ENCODE measurements around the gene CMPK1. TPM values are rescaled to one million over a fixed set of nuclear protein-coding genes. Genes with fewer than 3 reads are reported as not detected.
A peak's percentile ranks its signal among the peaks of the same experiment; 100 is the strongest.

CMPK1 gene
- total RNA-seq, 2 donors from 2014 or later: 90.7 to 112 TPM

- no peak overlapping the region for H3K4me3 Mint-ChIP-seq
- DNase-seq (ENCODE audit: low spot score) (no peak), ATAC-seq (no peak)
- H3K9me3 Mint-ChIP-seq: no peaks in the 10 kb centered on the region
- H3K36me3 Mint-ChIP-seq: no peaks in the 10 kb centered on the region
- no peak overlapping the region for H3K27ac Mint-ChIP-seq
- H3K4me1 Mint-ChIP-seq (ENCODE audit: low read depth in 2 of 2): peaks cover 5 to 9% of the 10 kb centered on the region in 2 donors
- no peaks in the 10 kb centered on the region for H3K27me3 Mint-ChIP-seq
These were observed 27.8 kb downstream of the CMPK1 start for GRCh38 chr1:47361380-47361779.

- no peak overlapping the region for H3K27ac Mint-ChIP-seq
- DNase-seq (ENCODE audit: low spot score) (no peak), ATAC-seq (no peak)
- H3K4me3 Mint-ChIP-seq: no peak overlapping the region
- peaks cover 5 to 9% of the 10 kb centered on the region in 2 donors for H3K4me1 Mint-ChIP-seq (ENCODE audit: low read depth in 2 of 2)
- H3K9me3 Mint-ChIP-seq: no peaks in the 10 kb centered on the region
- no peaks in the 10 kb centered on the region for H3K27me3 Mint-ChIP-seq
- no peaks in the 10 kb centered on the region for H3K36me3 Mint-ChIP-seq
These were observed 29.2 kb downstream of the CMPK1 start for GRCh38 chr1:47362828-47363227.

GRCh38 chr1:47367651-47368050, 34.1 kb downstream of the CMPK1 start:
- ATAC-seq (no peak), DNase-seq (ENCODE audit: low spot score) (no peak)
- Mint-ChIP-seq H3K36me3 (peaks cover 8% of the 10 kb centered on the region), H3K27me3 (no peaks in the 10 kb centered on the region), H3K4me3 (no peak overlapping the region), H3K4me1 (ENCODE audit: low read depth in 2 of 2) (peaks cover 5% of the 10 kb centered on the region in 2 donors), H3K9me3 (no peaks in the 10 kb centered on the region), H3K27ac (no peak overlapping the region)

GRCh38 chr1:47371016-47371517, 37.5 kb downstream of the CMPK1 start:
- no peaks in the 10 kb centered on the region for H3K9me3 Mint-ChIP-seq
- H3K4me1 Mint-ChIP-seq (ENCODE audit: low read depth in 2 of 2): peaks cover 0 to 2% of the 10 kb centered on the region in 2 donors
- peaks cover 8% of the 10 kb centered on the region for H3K36me3 Mint-ChIP-seq
- no peak overlapping the region for H3K4me3 Mint-ChIP-seq
- DNase-seq (ENCODE audit: low spot score) (no peak), ATAC-seq (no peak)
- peak overlapping the region in 1 of 2 donors; percentile 30 for H3K27ac Mint-ChIP-seq
- H3K27me3 Mint-ChIP-seq: no peaks in the 10 kb centered on the region

- ATAC-seq: no peak
- Mint-ChIP-seq H3K4me3 (no peak overlapping the region), H3K27ac (no peak overlapping the region), H3K36me3 (peaks cover 15% of the 10 kb centered on the region), H3K9me3 (no peaks in the 10 kb centered on the region), H3K27me3 (no peaks in the 10 kb centered on the region), H3K4me1 (ENCODE audit: low read depth in 2 of 2) (no peaks in the 10 kb centered on the region)
- no peak for DNase-seq (ENCODE audit: low spot score)
These were observed 40.9 kb downstream of the CMPK1 start for GRCh38 chr1:47374501-47374900.

GRCh38 chr1:47378147-47378546, 44.6 kb downstream of the CMPK1 start:
- H3K4me3 Mint-ChIP-seq: no peak overlapping the region
- no peaks in the 10 kb centered on the region for H3K9me3 Mint-ChIP-seq
- no peak for DNase-seq (ENCODE audit: low spot score)
- H3K27ac Mint-ChIP-seq: no peak overlapping the region
- no peaks in the 10 kb centered on the region for H3K27me3 Mint-ChIP-seq
- H3K4me1 Mint-ChIP-seq (ENCODE audit: low read depth in 2 of 2): no peaks in the 10 kb centered on the region
- no peak for ATAC-seq
- H3K36me3 Mint-ChIP-seq: peaks cover 12% of the 10 kb centered on the region

GRCh38 chr1:47380699-47381098, 47.1 kb downstream of the CMPK1 start:
- ATAC-seq: no peak
- peaks cover 12% of the 10 kb centered on the region for H3K36me3 Mint-ChIP-seq
- H3K4me3 Mint-ChIP-seq: no peak overlapping the region
- no peaks in the 10 kb centered on the region for H3K9me3 Mint-ChIP-seq
- H3K27me3 Mint-ChIP-seq: no peaks in the 10 kb centered on the region
- H3K4me1 Mint-ChIP-seq (ENCODE audit: low read depth in 2 of 2): no peaks in the 10 kb centered on the region
- H3K27ac Mint-ChIP-seq: no peak overlapping the region
- no peak for DNase-seq (ENCODE audit: low spot score)

GRCh38 chr1:47382399-47382983, 48.9 kb downstream of the CMPK1 start:
- no peak overlapping the region for H3K4me3 Mint-ChIP-seq
- no peaks in the 10 kb centered on the region for H3K9me3 Mint-ChIP-seq
- H3K4me1 Mint-ChIP-seq (ENCODE audit: low read depth in 2 of 2): no peaks in the 10 kb centered on the region
- no peak overlapping the region for H3K27ac Mint-ChIP-seq
- H3K27me3 Mint-ChIP-seq: no peaks in the 10 kb centered on the region
- peaks cover 12% of the 10 kb centered on the region for H3K36me3 Mint-ChIP-seq
- DNase-seq (ENCODE audit: low spot score): no peak
- ATAC-seq: no peak

- ATAC-seq (no peak), DNase-seq (ENCODE audit: low spot score) (no peak)
- no peaks in the 10 kb centered on the region for H3K9me3 Mint-ChIP-seq
- no peak overlapping the region for H3K27ac Mint-ChIP-seq
- H3K4me3 Mint-ChIP-seq: no peak overlapping the region
- H3K4me1 Mint-ChIP-seq (ENCODE audit: low read depth in 2 of 2): peaks cover 0 to 2% of the 10 kb centered on the region in 2 donors
- H3K27me3 Mint-ChIP-seq: no peaks in the 10 kb centered on the region
- H3K36me3 Mint-ChIP-seq: peaks cover 9% of the 10 kb centered on the region
These were observed 50.5 kb downstream of the CMPK1 start for GRCh38 chr1:47384083-47384482.

GRCh38 chr1:47385020-47385419, 51.4 kb downstream of the CMPK1 start:
- H3K4me3 Mint-ChIP-seq: no peak overlapping the region

GRCh38 chr1:47386268-47386667, 52.7 kb downstream of the CMPK1 start:
- no peak overlapping the region for H3K27ac Mint-ChIP-seq
- no peaks in the 10 kb centered on the region for H3K9me3 Mint-ChIP-seq
- H3K27me3 Mint-ChIP-seq: no peaks in the 10 kb centered on the region
- H3K36me3 Mint-ChIP-seq: peaks cover 6% of the 10 kb centered on the region
- H3K4me3 Mint-ChIP-seq: no peak overlapping the region
- DNase-seq (ENCODE audit: low spot score) (no peak), ATAC-seq (no peak)
- peaks cover 0 to 2% of the 10 kb centered on the region in 2 donors for H3K4me1 Mint-ChIP-seq (ENCODE audit: low read depth in 2 of 2)

More at GRCh38 chr1:47385020-47385419, 51.4 kb downstream of the CMPK1 start:
- Mint-ChIP-seq H3K27ac (no peak overlapping the region), H3K4me1 (ENCODE audit: low read depth in 2 of 2) (peaks cover 0 to 2% of the 10 kb centered on the region in 2 donors), H3K27me3 (no peaks in the 10 kb centered on the region), H3K9me3 (no peaks in the 10 kb centered on the region), H3K36me3 (peaks cover 6% of the 10 kb centered on the region)
- DNase-seq (ENCODE audit: low spot score) (no peak), ATAC-seq (no peak)

- no peak for DNase-seq (ENCODE audit: low spot score)
- ATAC-seq: peak in 1 of 2 donors; percentile 6
- H3K4me3 Mint-ChIP-seq: no peak overlapping the region
- peaks cover 0 to 2% of the 10 kb centered on the region in 2 donors for H3K4me1 Mint-ChIP-seq (ENCODE audit: low read depth in 2 of 2)
- no peaks in the 10 kb centered on the region for H3K9me3 Mint-ChIP-seq
- H3K27me3 Mint-ChIP-seq: no peaks in the 10 kb centered on the region
- H3K27ac Mint-ChIP-seq: no peak overlapping the region
- H3K36me3 Mint-ChIP-seq: no peaks in the 10 kb centered on the region
These were observed 54.7 kb downstream of the CMPK1 start for GRCh38 chr1:47388030-47388890.

GRCh38 chr1:47388891-47389238, 55.3 kb downstream of the CMPK1 start:
- no peak overlapping the region for H3K4me3 Mint-ChIP-seq
- H3K27me3 Mint-ChIP-seq: no peaks in the 10 kb centered on the region
- DNase-seq (ENCODE audit: low spot score) (no peak), ATAC-seq (peak; percentile 74 to 77)
- no peak overlapping the region for H3K27ac Mint-ChIP-seq
- no peaks in the 10 kb centered on the region for H3K36me3 Mint-ChIP-seq
- H3K9me3 Mint-ChIP-seq: no peaks in the 10 kb centered on the region
- H3K4me1 Mint-ChIP-seq (ENCODE audit: low read depth in 2 of 2): peaks cover 0 to 2% of the 10 kb centered on the region in 2 donors

- no peak for ATAC-seq
- no peak for DNase-seq (ENCODE audit: low spot score)
- Mint-ChIP-seq H3K36me3 (no peaks in the 10 kb centered on the region), H3K4me3 (no peak overlapping the region), H3K9me3 (no peaks in the 10 kb centered on the region), H3K4me1 (ENCODE audit: low read depth in 2 of 2) (peaks cover 0 to 2% of the 10 kb centered on the region in 2 donors), H3K27me3 (peaks cover 0 to 3% of the 10 kb centered on the region in 2 donors), H3K27ac (no peak overlapping the region)
These were observed 56.1 kb downstream of the CMPK1 start for GRCh38 chr1:47389731-47390130.
